MM.1S (cell line): Measurements from ENCODE around the gene PRLHR.

Experiments used
- DNase-seq: peaks from one replicate; pipeline ENCODE4 v3.0.0-alpha.2; 2015
- H2AFZ ChIP-seq: fragments of 300-600 bp; sonication (generic); 2 replicates; pipeline ENCODE4 v1.6.0; 2016; ENCODE audit warnings: antibody characterized with exemption, low read length
- H3F3A ChIP-seq: fragments of 300-600 bp; sonication (generic); 2 replicates; pipeline ENCODE4 v1.6.1; 2016; ENCODE audit warnings: mild to moderate bottlenecking, antibody characterized with exemption, low read length, moderate library complexity, mixed read lengths; ENCODE audit not compliant: insufficient read depth
- H3K27ac ChIP-seq: fragments of 300-600 bp; sonication (generic); 2 replicates; pipeline ENCODE4 v1.5.1; 2016; ENCODE audit warnings: mild to moderate bottlenecking, low read length
- H3K27me3 ChIP-seq: fragments of 300-600 bp; sonication (generic); replicated peaks from 2 replicates; pipeline ENCODE4 v1.6.0; 2016; ENCODE audit warnings: low read length; ENCODE audit not compliant: insufficient read depth
- H3K36me3 ChIP-seq: fragments of 300-600 bp; sonication (generic); replicated peaks from 2 replicates; pipeline ENCODE4 v1.6.1; 2016; ENCODE audit warnings: mild to moderate bottlenecking, low read length, mixed read lengths; ENCODE audit not compliant: insufficient read depth
- H3K4me1 ChIP-seq: fragments of 300-600 bp; sonication (generic); 2 replicates; pipeline ENCODE4 v1.6.1; 2016; ENCODE audit warnings: low read length, mixed read lengths
- H3K4me2 ChIP-seq: fragments of 300-600 bp; sonication (generic); 2 replicates; pipeline ENCODE4 v1.6.0; 2016; ENCODE audit warnings: low read depth, low read length
- H3K4me3 ChIP-seq: fragments of 300-600 bp; sonication (generic); 2 replicates; pipeline ENCODE4 v1.5.1; 2016; ENCODE audit warnings: low read length, mixed read lengths
- H3K79me2 ChIP-seq: fragments of 300-600 bp; sonication (generic); 2 replicates; pipeline ENCODE4 v1.6.1; 2016; ENCODE audit warnings: mixed run types, low read length, mixed read lengths
- H3K9ac ChIP-seq: fragments of 300-600 bp; sonication (generic); 2 replicates; pipeline ENCODE4 v1.6.1; 2016; ENCODE audit warnings: low read length, mixed read lengths
- H3K9me2 ChIP-seq: fragments of 300-600 bp; sonication (generic); replicated peaks from 2 replicates; pipeline ENCODE4 v1.6.1; 2016; ENCODE audit warnings: mild to moderate bottlenecking, low read length, mixed read lengths; ENCODE audit not compliant: insufficient read depth
- H3K9me3 ChIP-seq: fragments of 300-600 bp; sonication (generic); replicated peaks from 2 replicates; pipeline ENCODE4 v1.6.1; 2016; ENCODE audit warnings: mild to moderate bottlenecking, low read length, mixed read lengths; ENCODE audit not compliant: insufficient read depth
- H4K20me1 ChIP-seq: fragments of 300-600 bp; sonication (generic); 2 replicates; pipeline ENCODE4 v1.6.1; 2016; ENCODE audit warnings: mild to moderate bottlenecking, low read length, moderate library complexity, mixed read lengths; ENCODE audit not compliant: insufficient read depth
- CTCF ChIP-seq: fragments of 300-600 bp; sonication (generic); IDR thresholded peaks from 2 replicates; pipeline ENCODE4 v1.5.1; 2016; ENCODE audit warnings: antibody characterized with exemption, low read length, mixed read lengths
- EZH2 ChIP-seq: fragments of 300-600 bp; sonication (generic); optimal IDR thresholded peaks from 2 replicates; pipeline ENCODE3; 2017; ENCODE audit warnings: low read depth, mild to moderate bottlenecking, antibody characterized with exemption, low read length, mixed read lengths
- EZH2phosphoT487 ChIP-seq: fragments of 300-600 bp; sonication (generic); IDR thresholded peaks from 2 replicates; pipeline ENCODE4 v1.6.1; 2018; ENCODE audit warnings: antibody characterized with exemption, low read length

The PRLHR gene

GRCh38 chr10:118587881-118588651, 7.4 kb downstream of the PRLHR start:
- Histone ChIP-seq H3K4me1 (no peaks in the 10 kb centered on the region), H3K9ac (no peak overlapping the region), H3K4me2 (no peak overlapping the region), H3K9me2 (no peaks in the 10 kb centered on the region), H3K36me3 (no peaks in the 10 kb centered on the region), H3K4me3 (no peak overlapping the region), H3F3A (no peaks in the 10 kb centered on the region), H2AFZ (no peak overlapping the region), H3K27ac (no peak overlapping the region), H3K79me2 (no peaks in the 10 kb centered on the region), H3K9me3 (no peaks in the 10 kb centered on the region), H4K20me1 (no peaks in the 10 kb centered on the region), H3K27me3 (no peaks in the 10 kb centered on the region)
- no peak for DNase-seq
- TF ChIP-seq EZH2 (no peak), EZH2phosphoT487 (no peak), CTCF (no peak)

GRCh38 chr10:118586911-118587310, 8.5 kb downstream of the PRLHR start:
- Histone ChIP-seq H3K79me2 (no peaks in the 10 kb centered on the region), H3K27me3 (no peaks in the 10 kb centered on the region), H2AFZ (no peak overlapping the region), H3K4me1 (no peaks in the 10 kb centered on the region), H3K4me2 (no peak overlapping the region), H3F3A (no peaks in the 10 kb centered on the region), H3K9ac (no peak overlapping the region), H4K20me1 (no peaks in the 10 kb centered on the region), H3K36me3 (no peaks in the 10 kb centered on the region), H3K9me2 (no peaks in the 10 kb centered on the region), H3K9me3 (no peaks in the 10 kb centered on the region), H3K4me3 (no peak overlapping the region), H3K27ac (no peak overlapping the region)
- TF ChIP-seq EZH2 (no peak), CTCF (no peak), EZH2phosphoT487 (no peak)
- DNase-seq, result no peak

GRCh38 chr10:118585794-118586193, 9.7 kb downstream of the PRLHR start:
- Histone ChIP-seq H2AFZ (no peak overlapping the region), H3K79me2 (no peaks in the 10 kb centered on the region), H3K4me1 (no peaks in the 10 kb centered on the region), H4K20me1 (no peaks in the 10 kb centered on the region), H3K9me2 (no peaks in the 10 kb centered on the region), H3K36me3 (no peaks in the 10 kb centered on the region), H3K4me3 (no peak overlapping the region), H3F3A (no peaks in the 10 kb centered on the region), H3K4me2 (no peak overlapping the region), H3K27me3 (no peaks in the 10 kb centered on the region), H3K27ac (no peak overlapping the region), H3K9me3 (no peaks in the 10 kb centered on the region), H3K9ac (no peak overlapping the region)
- DNase-seq, result no peak
- TF ChIP-seq EZH2phosphoT487 (no peak), CTCF (no peak), EZH2 (no peak)
